ENCODE measurements around the gene RAI14. TPM values are rescaled to one million over a fixed set of nuclear protein-coding genes. Genes with fewer than 3 reads are reported as not detected.

RAI14 gene
- total RNA-seq, 1 donor from 2014 or later, result 147 TPM

- ATAC-seq, result peak; percentile 92
- peak; percentile 58 for DNase-seq (ENCODE audit: low spot score)
- intact Hi-C loops (cut with DNase I), result loop anchor here (10.0 kb wide), 1 partner anchor 1808 kb away; no protein-coding TSS in a partner anchor
Observed at GRCh38 chr5:34632807-34633422, 23.2 kb upstream of the RAI14 start.

GRCh38 chr5:34639852-34640626, 16.1 kb upstream of the RAI14 start:
- DNase-seq (ENCODE audit: low spot score) (no peak), ATAC-seq (no peak)
- intact Hi-C loops (cut with DNase I), result loop anchor here (10.0 kb wide), 2 partner anchors 1815 to 1915 kb away; no protein-coding TSS in a partner anchor

- ATAC-seq (no peak), DNase-seq (ENCODE audit: low spot score) (no peak)
- intact Hi-C loops (cut with DNase I), result loop anchor here (10.0 kb wide), 1 partner anchor 1923 kb away; no protein-coding TSS in a partner anchor
Observed at GRCh38 chr5:34648039-34648839, 7.9 kb upstream of the RAI14 start.

- no peak for ATAC-seq
- DNase-seq (ENCODE audit: low spot score), result no peak
- intact Hi-C loops (cut with DNase I), result loop anchor here (10.0 kb wide), 1 partner anchor 1924 kb away; no protein-coding TSS in a partner anchor
Observed at GRCh38 chr5:34648840-34649158, 7.3 kb upstream of the RAI14 start.

GRCh38 chr5:34651791-34652190, 4.3 kb upstream of the RAI14 start:
- intact Hi-C loops (cut with DNase I), result no loop called here
- no peak for DNase-seq (ENCODE audit: low spot score)

GRCh38 chr5:34652466-34652865, 3.7 kb upstream of the RAI14 start:
- no peak for DNase-seq (ENCODE audit: low spot score)
- ATAC-seq, result no peak

More at GRCh38 chr5:34651791-34652190, 4.3 kb upstream of the RAI14 start:
- no peak for ATAC-seq

GRCh38 chr5:34652914-34653313, 3.2 kb upstream of the RAI14 start:
- intact Hi-C loops (cut with DNase I), result no loop called here
- DNase-seq (ENCODE audit: low spot score) (no peak), ATAC-seq (no peak)

More at GRCh38 chr5:34652466-34652865, 3.7 kb upstream of the RAI14 start:
- intact Hi-C loops (cut with DNase I), result no loop called here

GRCh38 chr5:34653708-34654107, 2.4 kb upstream of the RAI14 start:
- intact Hi-C loops (cut with DNase I), result no loop called here
- DNase-seq (ENCODE audit: low spot score) (no peak), ATAC-seq (no peak)

GRCh38 chr5:34655354-34655991, 655 bp upstream of the RAI14 start:
- intact Hi-C loops (cut with DNase I), result no loop called here
- ATAC-seq, result peak; percentile 76
- peak; percentile 74 for DNase-seq (ENCODE audit: low spot score)

GRCh38 chr5:34656700-34657273, 659 bp downstream of the RAI14 start:
- intact Hi-C loops (cut with DNase I), result no loop called here
- ATAC-seq (no peak), DNase-seq (ENCODE audit: low spot score) (peak; percentile 65)

GRCh38 chr5:34657274-34657921, 1.3 kb downstream of the RAI14 start:
- intact Hi-C loops (cut with DNase I), result no loop called here
- peak; percentile 4 for ATAC-seq
- DNase-seq (ENCODE audit: low spot score), result no peak

- intact Hi-C loops (cut with DNase I), result no loop called here
- no peak for DNase-seq (ENCODE audit: low spot score)
- no peak for ATAC-seq
Observed at GRCh38 chr5:34657988-34658387, 1.9 kb downstream of the RAI14 start.

- no peak for DNase-seq (ENCODE audit: low spot score)
- intact Hi-C loops (cut with DNase I), result no loop called here
- ATAC-seq, result no peak
Observed at GRCh38 chr5:34659168-34659567, 3.0 kb downstream of the RAI14 start.

GRCh38 chr5:34660444-34660843, 4.3 kb downstream of the RAI14 start:
- no peak for DNase-seq (ENCODE audit: low spot score)
- ATAC-seq, result no peak
- intact Hi-C loops (cut with DNase I), result no loop called here

GRCh38 chr5:34663771-34664496, 7.8 kb downstream of the RAI14 start:
- ATAC-seq (no peak), DNase-seq (ENCODE audit: low spot score) (no peak)
- intact Hi-C loops (cut with DNase I), result no loop called here

GRCh38 chr5:34666392-34667080, 10.4 kb downstream of the RAI14 start:
- DNase-seq (ENCODE audit: low spot score) (no peak), ATAC-seq (no peak)
- intact Hi-C loops (cut with DNase I), result no loop called here

GRCh38 chr5:34667705-34668104, 11.6 kb downstream of the RAI14 start:
- ATAC-seq, result no peak
- intact Hi-C loops (cut with DNase I), result no loop called here
- no peak for DNase-seq (ENCODE audit: low spot score)
